ENCODE data around the gene TYMS.

TYMS gene

GRCh38 chr18:657311-658000 is at the start of gene TYMS:
Gene TYMS, plus strand, starts transcription at chr18:657653. Its CDS starts 90 bp downstream, at chr18:657743.
- no peak for DNase-seq

- DNase-seq, result no peak
Measured at GRCh38 chr18:607930-608329, 49.5 kb upstream of the TYMS start.

GRCh38 chr18:610214-610928 is 47.1 kb upstream of the TYMS start:
- DNase-seq, result no peak

GRCh38 chr18:612156-612555 is 45.3 kb upstream of the TYMS start:
- no peak for DNase-seq

GRCh38 chr18:614193-614592 is 43.3 kb upstream of the TYMS start:
- DNase-seq, result no peak

- DNase-seq, result no peak
Measured at GRCh38 chr18:615092-615521, 42.3 kb upstream of the TYMS start.

- no peak for DNase-seq
Measured at GRCh38 chr18:615773-616172, 41.7 kb upstream of the TYMS start.

GRCh38 chr18:616380-616995 is 41.0 kb upstream of the TYMS start:
- DNase-seq, result peak; percentile 36

- no peak for DNase-seq
Measured at GRCh38 chr18:617970-618504, 39.4 kb upstream of the TYMS start.

- no peak for DNase-seq
Measured at GRCh38 chr18:618618-619017, 38.8 kb upstream of the TYMS start.

GRCh38 chr18:621291-622043 is 36.0 kb upstream of the TYMS start:
- no peak for DNase-seq

GRCh38 chr18:622289-622688 is 35.2 kb upstream of the TYMS start:
- DNase-seq, result no peak

- DNase-seq, result peak; percentile 81
Measured at GRCh38 chr18:623761-624620, 33.5 kb upstream of the TYMS start.

GRCh38 chr18:627231-627630 is 30.2 kb upstream of the TYMS start:
- DNase-seq, result no peak

GRCh38 chr18:629269-630150 is 27.9 kb upstream of the TYMS start:
- DNase-seq, result no peak

GRCh38 chr18:631560-631959 is 25.9 kb upstream of the TYMS start:
- no peak for DNase-seq

GRCh38 chr18:634551-635045 is 22.9 kb upstream of the TYMS start:
- DNase-seq, result no peak

GRCh38 chr18:635171-635570 is 22.3 kb upstream of the TYMS start:
- DNase-seq, result no peak

GRCh38 chr18:641224-641623 is 16.2 kb upstream of the TYMS start:
- DNase-seq, result no peak

GRCh38 chr18:644395-645004 is 13.0 kb upstream of the TYMS start:
- no peak for DNase-seq
